Stimulated activated CD4-positive, alpha-beta T cell treated with anti-CD3 and anti-CD28 coated beads, TNF-alpha, amount 100 ng/mL, for 24 hours (primary cell): ENCODE data around the gene PTPRE.
A peak's percentile ranks its signal among the peaks of the same experiment; 100 is the strongest.

ENCODE experiments used
- DNase-seq, 3 experiments: peaks; one replicate each; pipeline ENCODE4 v3.0.0-alpha.2; 2020; ENCODE audit warnings: low read depth in 3 of 3

PTPRE gene

DNA sequence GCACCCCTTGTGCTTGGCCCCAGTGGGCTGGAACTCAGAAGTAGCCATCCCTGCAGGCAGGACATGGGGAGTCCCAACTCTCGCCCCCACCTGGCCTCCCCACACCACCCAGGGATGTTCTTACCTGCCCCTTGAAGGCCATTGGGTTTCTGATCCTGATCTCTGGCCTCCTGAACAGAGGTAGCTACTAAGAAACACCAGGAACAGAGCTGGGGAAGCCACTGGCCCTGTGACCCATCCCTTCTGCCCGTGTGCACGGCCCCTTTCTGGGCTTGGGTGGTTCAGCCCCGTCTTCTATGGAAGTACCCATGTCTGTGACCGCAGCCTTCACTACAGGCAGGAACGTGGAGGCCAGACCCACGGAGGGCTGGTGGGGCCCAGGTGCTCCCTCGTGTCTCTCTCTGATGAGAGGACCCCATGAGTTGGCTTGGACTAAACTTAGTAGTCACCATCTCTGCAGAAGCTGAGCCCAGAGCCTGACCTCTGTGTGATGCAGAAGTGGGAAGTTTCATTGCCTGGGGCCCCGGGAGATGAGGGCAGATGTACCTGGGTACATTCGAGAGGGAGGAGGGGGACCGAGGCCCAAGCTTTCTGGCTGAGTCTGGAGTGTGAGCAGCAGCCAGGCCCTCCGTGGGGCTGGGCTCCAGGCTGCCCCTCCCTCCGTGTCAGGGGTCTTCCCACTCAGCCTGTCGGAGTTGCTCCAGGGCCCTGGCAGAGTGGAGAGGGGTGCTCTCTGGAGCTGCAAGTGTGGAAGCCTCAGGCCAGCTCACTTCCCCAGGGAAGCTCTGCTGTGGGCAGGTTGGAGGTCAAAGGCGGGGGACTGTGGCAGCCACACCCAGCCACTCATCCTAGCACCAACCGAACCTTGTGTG lies 138.3 kb downstream of the PTPRE start:
- no peak for DNase-seq

DNA sequence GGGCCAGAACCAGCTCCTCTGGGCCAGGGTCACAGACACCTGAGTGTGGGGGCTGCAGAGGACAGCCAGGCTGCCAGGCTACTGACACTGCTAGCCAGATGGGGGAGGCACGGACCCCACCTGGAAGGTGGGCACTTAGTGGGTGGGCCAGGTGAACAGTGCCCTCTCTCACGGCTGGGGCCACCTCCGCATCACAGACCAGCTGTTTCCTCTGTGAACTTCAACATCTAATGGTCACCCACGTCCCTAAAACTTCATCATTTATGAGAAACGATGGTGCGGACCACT lies 138.9 kb downstream of the PTPRE start:
- no peak for DNase-seq

DNA sequence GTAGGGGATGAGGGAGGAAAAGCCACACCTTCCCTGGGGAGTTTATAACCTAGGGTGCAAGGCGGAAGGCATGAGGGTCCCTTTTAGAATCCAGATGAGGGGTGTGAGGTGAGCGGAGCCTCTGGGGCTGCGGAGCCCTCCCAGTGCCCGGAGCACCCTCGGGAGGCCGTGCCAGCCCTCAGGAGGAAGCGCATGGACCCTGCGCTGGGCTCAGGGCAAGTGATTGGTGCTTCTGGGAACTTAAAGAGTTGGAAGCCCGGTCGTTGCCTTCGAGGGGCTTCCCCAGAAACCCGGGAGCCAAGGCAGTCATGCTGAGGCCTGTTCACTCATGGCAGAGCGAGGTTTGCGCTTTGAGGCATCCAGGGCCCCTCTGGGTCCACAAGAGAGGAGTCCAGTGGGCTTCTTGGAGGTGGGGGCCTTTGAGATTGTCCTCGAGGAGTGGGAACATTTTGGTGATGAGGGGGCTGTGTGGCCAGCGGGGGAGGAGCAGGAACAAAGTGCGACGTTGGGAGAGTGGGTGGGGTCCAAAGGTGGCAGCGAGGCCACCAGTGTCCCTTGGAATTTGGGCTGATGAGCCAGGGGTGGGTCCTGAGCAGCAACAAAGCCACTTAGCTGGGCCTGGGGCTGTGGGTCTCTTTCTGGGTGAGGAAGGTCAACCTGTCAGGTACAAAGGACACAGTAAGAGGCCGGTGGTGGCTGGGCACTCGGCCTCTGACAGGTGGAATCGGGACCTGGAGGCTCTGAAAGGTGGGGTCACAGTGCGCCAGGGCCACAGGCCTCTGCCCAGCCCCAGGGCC lies 139.5 kb downstream of the PTPRE start:
- no peak for DNase-seq

DNA sequence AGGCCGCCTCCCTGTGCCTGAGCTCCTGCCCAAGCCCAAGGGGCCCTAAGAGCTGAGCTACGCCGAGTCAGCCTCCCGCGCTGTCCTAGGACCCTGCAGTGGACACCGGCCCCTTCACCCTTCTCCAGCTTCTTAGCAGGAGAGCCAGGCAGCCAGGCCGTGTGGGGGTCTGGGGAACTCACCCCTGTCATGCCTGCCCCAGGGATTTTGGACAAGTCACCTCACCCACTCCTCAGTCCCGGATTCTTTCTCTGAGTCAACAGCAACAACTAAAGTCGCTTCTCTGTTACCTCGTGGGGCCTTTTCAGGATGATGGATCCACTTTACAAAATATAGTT lies 140.0 kb downstream of the PTPRE start:
- DNase-seq: no peak

DNA sequence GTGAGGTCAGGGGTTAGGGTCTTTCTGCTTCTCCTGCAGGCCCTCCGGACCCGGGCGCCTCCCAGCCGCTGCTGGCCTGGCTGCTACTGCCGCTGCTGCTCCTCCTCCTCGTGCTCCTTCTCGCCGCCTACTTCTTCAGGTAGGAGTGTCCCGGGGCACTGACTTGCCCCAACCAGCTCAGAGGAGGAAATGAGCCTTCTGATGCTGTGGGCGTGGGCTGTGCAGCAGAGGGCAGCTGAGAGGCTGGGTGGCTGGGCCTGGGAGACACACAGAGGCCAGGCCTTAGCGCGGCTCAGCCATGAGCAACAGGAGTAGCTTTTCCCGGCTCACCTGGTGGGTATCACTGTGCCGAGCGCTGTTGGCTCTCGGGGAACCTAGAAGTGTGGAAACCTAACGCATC lies 140.4 kb downstream of the PTPRE start:
- DNase-seq: peak; percentile 67 to 83 (median 70)

DNA sequence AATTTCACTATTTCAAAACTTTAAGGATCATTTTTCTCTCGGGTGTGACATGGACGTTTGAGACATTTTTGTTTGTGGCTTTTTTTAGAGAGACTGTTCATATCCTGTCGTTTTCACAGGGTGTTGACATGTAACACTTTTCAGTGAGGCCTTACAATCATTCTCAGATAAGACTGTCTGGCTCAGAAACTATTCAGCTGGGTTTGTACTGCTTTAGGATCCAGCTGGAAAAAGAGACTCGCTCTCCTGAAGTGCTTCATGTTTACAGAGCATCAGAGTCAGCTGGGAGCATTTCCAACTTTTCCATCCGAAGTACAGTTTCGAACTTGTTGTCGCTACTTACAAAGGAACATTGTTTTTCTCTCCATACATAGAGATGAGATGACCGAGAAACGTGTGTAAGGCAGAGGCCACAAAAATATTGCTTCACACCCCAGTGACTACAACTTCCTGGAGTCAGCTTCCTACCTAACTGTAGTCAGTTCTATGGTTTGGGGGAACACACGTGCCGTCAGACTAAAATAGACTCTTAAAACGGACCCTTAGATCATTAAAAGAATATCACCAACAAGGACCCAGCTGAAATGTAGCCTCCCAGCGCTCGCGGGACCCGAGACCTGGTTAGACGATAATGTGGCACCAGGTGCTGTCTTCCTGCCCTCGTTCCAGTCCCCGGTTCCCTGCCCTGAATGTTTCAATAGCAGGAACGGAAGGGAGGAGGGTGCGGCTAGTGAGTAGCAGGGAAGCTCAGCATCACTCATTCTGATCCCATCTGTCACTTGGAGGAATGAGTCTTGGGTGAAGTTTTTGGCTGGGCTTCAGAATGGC lies 141.3 kb downstream of the PTPRE start:
- DNase-seq: peak in 1 of 3 experiments; percentile 13

DNA sequence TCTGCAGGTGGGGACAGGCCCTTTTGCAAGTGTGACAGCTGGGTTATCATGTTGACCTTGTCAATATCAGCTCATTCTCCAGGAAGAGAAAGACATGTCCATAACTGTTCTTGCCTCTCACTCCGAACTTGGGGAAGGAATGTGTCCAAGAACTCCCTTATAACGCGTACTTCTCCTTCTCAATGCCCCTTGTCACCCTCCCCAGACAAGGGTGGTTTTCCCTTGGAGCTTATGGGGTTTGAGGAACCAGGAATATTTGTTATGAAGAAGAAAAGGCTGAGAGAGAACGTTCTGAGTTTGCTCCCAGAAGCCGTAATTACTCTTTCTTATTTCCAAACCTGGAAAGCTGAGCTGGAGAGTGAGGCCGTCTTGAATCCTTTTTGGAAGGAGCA lies 141.9 kb downstream of the PTPRE start:
- no peak for DNase-seq

DNA sequence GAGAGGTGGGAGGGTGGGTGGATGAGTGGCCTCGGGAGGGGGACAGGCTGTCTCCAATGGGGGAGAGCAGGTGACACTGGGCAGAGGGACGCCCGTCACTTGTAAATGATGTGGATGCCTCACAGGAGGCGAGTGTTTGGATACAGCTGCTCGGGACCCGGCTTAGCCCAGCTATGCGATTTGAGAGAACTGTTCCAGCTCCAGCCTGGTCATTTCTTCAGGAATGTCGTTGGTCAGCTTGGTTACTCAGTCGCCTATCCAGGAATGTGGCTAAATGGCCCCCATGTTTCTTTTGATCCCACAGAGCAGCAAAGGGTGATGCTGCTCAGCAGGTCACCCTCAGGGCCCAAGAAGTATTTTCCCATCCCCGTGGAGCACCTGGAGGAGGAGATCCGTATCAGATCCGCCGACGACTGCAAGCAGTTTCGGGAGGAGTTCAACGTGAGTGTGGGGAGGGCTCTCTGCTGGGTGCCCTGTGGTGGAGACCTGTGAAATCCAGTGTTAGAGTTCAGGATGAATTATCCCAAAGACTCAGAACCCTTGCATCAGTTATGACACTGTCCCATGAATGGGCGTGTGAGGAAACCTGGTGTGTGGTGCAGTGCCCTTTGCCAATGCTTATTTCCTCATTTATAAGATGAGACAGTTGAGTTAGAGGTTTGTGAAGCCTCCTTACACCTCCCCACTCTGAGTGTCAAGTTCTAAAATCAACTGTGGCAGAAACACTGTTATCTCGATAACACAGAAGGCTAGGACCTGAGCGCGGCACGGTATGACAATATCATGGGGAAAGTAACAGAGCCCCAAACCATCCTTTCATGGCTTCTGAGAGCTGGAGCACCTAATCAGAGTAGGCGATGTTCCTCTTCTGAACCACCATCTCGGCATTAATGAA lies 142.6 kb downstream of the PTPRE start:
- DNase-seq: no peak

DNA sequence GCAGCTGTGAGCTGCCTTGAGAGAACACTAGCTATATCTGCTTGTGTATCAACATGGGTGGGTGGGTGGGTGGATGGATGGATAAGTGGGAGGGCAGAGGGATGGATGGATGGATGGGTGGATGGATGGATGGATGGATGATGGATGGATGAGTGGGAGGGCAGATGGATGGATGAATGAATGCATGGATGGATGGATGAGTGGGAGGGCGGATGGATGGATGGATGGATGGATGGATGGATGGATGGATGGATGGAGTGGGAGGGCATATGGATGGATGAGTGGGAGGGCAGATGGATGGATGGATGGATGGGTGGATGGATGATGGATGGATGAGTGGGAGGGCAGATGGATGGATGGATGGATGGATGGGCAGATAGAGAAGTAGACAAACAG lies 143.2 kb downstream of the PTPRE start:
- DNase-seq: no peak

DNA sequence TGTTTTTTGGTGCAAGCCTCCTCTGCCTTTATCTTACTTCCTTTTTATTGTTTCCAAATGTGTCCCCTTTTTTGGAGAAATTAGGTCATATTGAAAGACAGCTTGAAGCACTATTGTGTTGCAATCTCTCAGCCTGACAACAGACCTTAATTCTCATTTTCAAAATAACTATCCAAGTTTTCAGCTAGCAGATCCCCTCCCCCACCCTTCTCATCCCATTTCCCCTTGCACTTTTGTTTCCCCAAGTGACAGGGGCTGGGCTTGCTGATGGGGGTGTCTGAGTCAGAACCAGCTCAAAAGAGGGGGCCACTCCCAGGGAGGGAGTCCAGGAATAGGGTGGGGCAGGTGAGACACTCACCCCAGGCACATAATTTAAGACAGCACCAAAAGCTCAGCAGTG lies 144.0 kb downstream of the PTPRE start:
- no peak for DNase-seq

DNA sequence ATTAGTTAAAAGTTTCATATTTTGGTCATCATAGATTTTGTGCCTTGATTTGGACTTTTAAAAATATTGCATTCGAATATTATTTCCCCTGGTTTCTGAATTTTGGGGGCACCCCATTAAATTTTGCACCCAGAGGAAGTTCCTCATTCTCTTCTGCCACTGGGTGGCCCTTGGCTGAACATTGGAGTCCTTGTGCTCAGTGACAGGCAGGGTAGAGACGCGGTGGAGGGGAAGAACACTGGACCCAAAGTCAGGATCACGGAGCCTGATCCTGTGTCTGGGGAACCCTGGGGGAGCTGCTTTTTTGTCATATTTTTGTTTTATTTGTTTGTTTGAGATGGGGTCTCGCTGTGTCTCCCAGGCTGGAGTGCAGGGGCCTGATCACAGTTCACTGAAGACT lies 144.6 kb downstream of the PTPRE start:
- no peak for DNase-seq

DNA sequence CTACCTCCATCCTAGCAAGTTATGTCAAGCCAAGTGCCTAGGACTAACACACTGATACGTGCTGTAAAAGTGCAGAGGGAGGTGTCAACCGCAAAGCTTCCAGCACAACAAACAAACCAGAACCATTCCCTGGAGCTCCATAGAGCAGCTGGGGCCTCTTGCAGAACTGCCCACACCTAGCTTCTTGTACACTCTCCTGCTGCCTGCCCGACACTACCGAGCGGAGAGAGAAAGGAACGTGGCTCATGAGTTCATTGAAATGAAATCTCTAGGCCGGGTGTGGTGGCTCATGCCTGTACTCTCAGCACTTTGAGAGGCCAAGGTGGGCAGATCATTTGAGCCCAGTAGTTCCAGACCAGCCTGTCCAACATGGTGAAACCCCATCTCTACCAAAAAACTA lies 145.8 kb downstream of the PTPRE start:
- DNase-seq: no peak

DNA sequence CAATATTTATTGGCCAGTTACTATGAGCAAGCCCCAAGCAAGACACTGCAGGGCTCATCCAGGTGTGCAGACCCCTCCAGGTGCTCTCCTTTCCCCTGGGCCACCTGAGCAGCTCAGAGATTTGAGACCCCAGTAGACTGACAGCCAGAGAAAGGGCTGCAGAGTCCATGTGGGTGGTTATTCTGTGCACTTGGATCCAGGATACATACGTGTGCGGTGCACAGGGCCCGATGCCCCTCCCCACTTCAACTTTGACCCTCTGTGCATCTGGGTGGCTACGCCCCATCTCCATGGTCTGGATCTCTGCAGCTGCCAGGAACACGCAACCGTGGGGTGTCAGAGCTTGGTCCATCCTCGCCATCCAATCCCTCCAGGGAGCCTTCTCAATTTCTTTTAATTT lies 146.5 kb downstream of the PTPRE start:
- DNase-seq: no peak

DNA sequence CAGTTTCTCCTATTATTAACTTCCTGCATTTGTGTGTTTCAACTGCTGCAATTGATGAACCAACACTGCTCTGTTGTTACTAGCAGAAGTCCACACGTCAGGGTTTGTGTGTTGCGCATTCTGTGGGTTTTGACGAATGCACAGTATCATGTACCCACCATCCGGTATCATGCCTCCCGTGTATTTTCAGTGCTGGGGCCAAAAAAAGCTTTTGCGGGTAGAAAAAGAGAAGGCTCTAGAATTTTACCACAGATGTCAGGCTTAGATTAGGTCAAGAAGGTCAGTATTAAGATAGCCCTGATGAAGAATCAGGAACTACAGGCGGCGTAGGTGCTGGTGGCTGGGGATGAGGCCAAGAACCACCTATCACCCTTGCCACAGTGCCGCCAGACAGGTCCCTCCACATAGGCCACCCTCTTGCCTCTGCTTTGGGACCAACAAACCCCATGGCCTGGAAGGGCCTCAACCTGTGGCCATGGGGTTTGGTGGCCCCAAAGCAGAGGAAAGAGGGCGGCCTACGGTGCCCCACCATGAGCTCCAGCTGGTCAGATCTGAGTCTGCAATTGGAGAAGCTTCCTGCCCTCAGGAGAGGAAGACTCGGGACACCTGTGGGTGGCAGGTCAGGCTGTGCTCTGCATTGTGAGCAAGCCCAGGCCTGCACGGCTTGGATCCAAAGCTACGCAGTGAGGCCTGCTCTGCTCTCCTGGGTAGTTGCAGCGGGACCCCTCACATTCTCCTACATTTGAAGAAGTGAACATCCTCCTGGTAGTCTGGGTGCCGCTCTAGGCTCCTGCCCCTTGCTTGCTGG lies 147.5 kb downstream of the PTPRE start:
- no peak for DNase-seq

DNA sequence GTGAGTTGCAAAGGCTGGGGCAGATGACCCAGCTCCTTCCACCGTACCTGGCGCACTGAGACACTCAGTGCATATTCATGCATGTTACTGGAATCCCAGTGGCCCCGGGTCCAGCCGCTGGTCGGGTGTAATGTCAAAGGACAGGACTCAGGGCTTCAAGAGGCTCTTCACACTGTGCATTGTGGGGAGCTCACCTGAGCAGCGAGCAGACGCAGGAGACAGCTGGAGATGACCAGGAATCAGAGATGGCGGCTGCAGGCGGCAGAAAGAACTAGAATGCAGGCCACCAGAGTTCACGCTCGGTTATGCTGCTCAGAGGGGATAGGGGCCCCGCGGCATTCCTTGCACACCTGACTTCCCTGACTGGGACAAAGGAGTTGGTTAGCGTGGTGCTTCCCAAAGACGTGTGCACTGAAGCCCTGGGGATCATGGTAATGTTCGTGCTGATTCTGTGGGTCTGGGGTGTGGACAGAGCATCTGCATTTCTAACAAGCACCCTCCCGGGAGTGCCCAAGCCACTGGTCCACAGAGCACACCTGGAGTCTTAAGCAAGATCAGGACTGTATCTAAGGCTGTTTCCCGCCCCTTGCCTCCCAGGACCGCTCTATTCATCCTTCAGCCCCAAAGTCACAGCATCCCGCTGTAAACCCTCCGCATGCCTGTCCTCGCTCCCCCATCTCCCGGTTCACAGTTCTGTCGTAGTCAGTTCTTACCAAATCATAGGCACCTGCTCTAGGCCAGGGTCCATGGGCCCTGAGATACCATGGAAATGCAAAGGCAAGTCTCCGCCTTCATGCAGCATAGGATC lies 148.4 kb downstream of the PTPRE start:
- no peak for DNase-seq

DNA sequence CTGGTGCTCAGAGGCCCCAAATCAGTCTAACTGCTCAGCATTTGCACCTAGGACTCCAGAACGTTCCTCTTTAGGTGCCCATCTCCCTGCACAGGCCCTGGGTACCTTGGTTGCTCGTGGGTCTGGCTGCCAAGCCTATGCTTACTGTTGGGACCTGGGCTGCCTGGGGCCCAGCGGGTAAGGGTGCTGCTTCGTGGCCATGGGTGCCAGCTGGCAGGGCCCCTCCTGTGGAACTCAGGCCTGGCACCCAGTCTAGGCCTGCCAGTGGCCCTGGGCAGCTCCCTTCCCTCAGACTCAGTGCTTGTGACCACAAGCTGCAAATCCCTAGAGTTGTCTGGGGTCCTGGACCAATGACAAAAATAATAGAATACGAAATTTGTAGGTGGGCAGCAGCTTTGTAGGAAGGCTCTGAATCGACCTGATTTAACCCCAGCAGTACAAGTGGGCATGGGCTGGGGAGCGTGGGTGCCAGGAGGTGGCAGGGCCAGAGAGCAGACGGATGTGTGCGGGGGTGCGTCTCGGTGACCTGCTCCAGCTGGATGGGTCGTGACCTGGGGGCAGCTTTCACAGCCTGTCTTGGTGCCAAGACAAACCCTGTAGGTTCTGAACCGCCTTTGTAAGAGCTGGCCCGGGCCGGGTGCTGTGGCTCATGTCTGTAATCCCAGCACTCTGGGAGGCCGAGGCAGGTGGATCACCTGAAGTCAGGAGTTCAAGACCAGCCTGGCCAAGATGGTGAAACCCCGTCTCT lies 149.6 kb downstream of the PTPRE start:
- no peak for DNase-seq

DNA sequence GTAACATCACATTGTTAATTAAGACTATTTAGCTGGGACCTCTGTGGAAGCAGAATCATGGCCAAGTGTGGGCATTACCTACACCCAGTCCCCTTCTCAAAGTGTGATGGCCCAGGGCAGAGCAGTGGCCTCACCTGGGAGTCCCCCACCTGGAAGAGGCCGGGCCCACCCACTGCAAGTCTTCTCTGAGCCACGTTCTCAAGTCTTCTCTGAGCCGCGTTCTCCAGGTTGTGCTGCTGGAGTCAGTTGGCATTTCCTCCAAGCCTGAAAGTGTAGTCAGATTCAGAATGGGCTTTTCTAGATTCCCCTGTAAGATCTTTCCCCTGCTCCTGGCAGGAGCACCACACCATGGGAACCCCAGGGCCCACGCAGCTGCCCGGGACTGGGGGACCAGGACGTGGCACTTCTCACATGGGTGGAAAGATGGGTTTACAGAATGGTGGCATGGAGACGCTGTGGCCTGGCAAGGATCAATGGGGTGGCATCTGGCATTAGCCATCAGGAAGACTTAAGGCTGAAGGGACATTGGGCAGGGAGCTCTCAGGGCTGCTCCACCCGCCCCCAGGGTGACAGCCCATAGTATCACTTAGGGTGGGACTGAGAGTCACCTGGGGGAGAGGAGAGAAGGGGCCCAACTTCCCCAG lies 151.3 kb downstream of the PTPRE start:
- DNase-seq: no peak

DNA sequence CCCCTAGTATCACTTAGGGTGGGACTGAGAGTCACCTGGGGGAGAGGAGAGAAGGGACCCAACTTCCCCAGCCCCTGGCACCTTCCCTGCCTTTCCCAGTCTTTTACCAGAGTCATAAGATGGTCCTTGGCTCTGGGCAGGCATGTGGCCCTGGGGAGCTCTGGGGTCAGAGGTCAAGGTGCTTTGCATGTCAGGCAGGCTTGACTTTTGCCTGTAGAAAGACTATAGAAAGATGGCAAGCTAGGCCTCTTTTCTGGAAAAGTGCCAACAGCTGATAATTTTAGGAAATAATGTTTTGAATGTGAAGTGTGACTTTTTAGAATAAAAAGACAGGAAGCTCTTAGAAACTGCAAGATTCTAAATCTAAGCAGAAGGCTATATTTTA lies 151.8 kb downstream of the PTPRE start:
- no peak for DNase-seq
